Transverse colon (tissue), 4 donors: ENCODE results near the gene GNA14. TPM values are rescaled to one million over a fixed set of nuclear protein-coding genes. Genes with fewer than 3 reads are reported as not detected.

Experiments
- DNase-seq: peaks from one replicate; pipeline ENCODE4 v3.0.0-alpha.2; 2019
- H3K27ac ChIP-seq, 4 donors: fragments of 200-600 bp; sonication (generic); 2 replicates each; pipeline ENCODE4 v1.5.1; 2016 to 2018; ENCODE audit warnings: inconsistent platforms in 4 of 4
- H3K27me3 ChIP-seq: fragments of 200-600 bp; sonication (generic); 2 replicates; pipeline ENCODE4 v1.5.1; 2017; ENCODE audit warnings: inconsistent platforms
- H3K36me3 ChIP-seq, 4 donors: fragments of 200-600 bp; sonication (generic); 2 replicates each; pipeline ENCODE4 v1.5.1; 2017 to 2019; ENCODE audit warnings: inconsistent platforms in 4 of 4
- H3K4me1 ChIP-seq, 4 donors: fragments of 200-600 bp; sonication (generic); 2 replicates each; pipeline ENCODE4 v1.5.1; 2017 to 2020; ENCODE audit warnings: inconsistent platforms in 4 of 4
- H3K4me3 ChIP-seq, 4 donors: fragments of 200-600 bp; sonication (generic); 1 replicate in 1 of 4; 2 replicates in 3 of 4; pipeline versions ENCODE4 v1.5.1 to v1.6.1; 2017 to 2019; ENCODE audit warnings: inconsistent platforms in 4 of 4
- H3K9me3 ChIP-seq, 2 donors: fragments of 200-600 bp; sonication (generic); 2 replicates each; pipeline ENCODE4 v1.5.1; 2017 to 2019; ENCODE audit warnings: inconsistent platforms in 2 of 2
- CTCF ChIP-seq, 5 experiments: fragments of 200-600 bp in 3 of 5; fragments of 450-650 bp in 2 of 5; sonication (generic) in 3 of 5; IDR thresholded peaks; 1 replicate in 2 of 5; 2 replicates in 3 of 5; pipeline ENCODE4 v1.5.1; 2016 to 2017; ENCODE audit warnings: antibody characterized with exemption in 5 of 5, inconsistent platforms in 3 of 5, mild to moderate bottlenecking in 2 of 5, moderate library complexity in 1 of 5
- EP300 ChIP-seq: sonication (generic); formaldehyde crosslinking; IDR thresholded peaks from one replicate; pipeline ENCODE4 v1.6.1; 2017; ENCODE audit warnings: antibody characterized with exemption, low read depth
- POLR2A ChIP-seq: fragments of 450-650 bp; IDR thresholded peaks from one replicate; pipeline ENCODE4 v1.6.1; 2016; ENCODE audit warnings: antibody characterized with exemption, mild to moderate bottlenecking, moderate library complexity
- POLR2AphosphoS5 ChIP-seq, 3 donors: sonication (generic); formaldehyde crosslinking; IDR thresholded peaks; one replicate each; pipeline ENCODE4 v1.6.1; 2016; ENCODE audit warnings: antibody characterized with exemption in 3 of 3
- WGBS, 2 donors: methylation state at CpG; one replicate each; pipeline ENCODE4 v1.1.5; 2018; ENCODE audit warnings: low coverage in 1 of 2; 5-methylcytosine and 5-hydroxymethylcytosine counted together
- in situ Hi-C, 4 donors: fragments of 200-750 bp; cut with MboI; loops; one replicate each; pipeline versions ENCODE4 v1.15.0 to v1.15.1; 2017; ENCODE audit warnings: low sequenced_read_pairs in 3 of 4, low pct_ligation_motif_present in 1 of 4, low pct_unique_long_range_greater_than_20kb in 1 of 4
- intact Hi-C: fragments of 100-400 bp; cut with DNase I; formaldehyde crosslinking; loops from one replicate; pipeline ENCODE4 v1.15.1; 2023; ENCODE audit warnings: low total_unique reads
- total RNA-seq, 4 donors: library from RNA; depleted of rRNA; stranded (reverse); fragments of >200 nt; gene quantifications; one replicate each; pipeline ENCODE4 v1.1.0, GENCODE V29; 2016

The GNA14 gene
- total RNA-seq, 4 donors from 2014 or later, result 9.4 to 64.9 (median 16.9) TPM

GRCh38 chr9:77514886-77515711 is 133.0 kb downstream of the GNA14 start:
- Histone ChIP-seq H3K4me3 (no peak overlapping the region), H3K27ac (no peak overlapping the region), H3K4me1 (peaks cover 0 to 6% (median 3%) of the 10 kb centered on the region in 4 donors), H3K36me3 (no peaks in the 10 kb centered on the region), H3K27me3 (no peaks in the 10 kb centered on the region), H3K9me3 (no peaks in the 10 kb centered on the region)
- in situ Hi-C loops (no loop called here), intact Hi-C loops (no loop called here)
- TF ChIP-seq EP300 (no peak), CTCF (IDR thresholded peaks at IDR 0.05) (no peak), POLR2AphosphoS5 (IDR thresholded peaks at IDR 0.05) (no peak), POLR2A (no peak)
- 50 to 58% methylated on average over 4 to 9 of the region's 9 CpGs for WGBS, 2 donors
- no peak for DNase-seq

GRCh38 chr9:77513457-77513856 is 134.7 kb downstream of the GNA14 start:
- no peak for DNase-seq
- TF ChIP-seq POLR2A (no peak), POLR2AphosphoS5 (IDR thresholded peaks at IDR 0.05) (no peak), CTCF (IDR thresholded peaks at IDR 0.05) (no peak), EP300 (no peak)
- H3K27me3 ChIP-seq, result no peaks in the 10 kb centered on the region
- intact Hi-C loops (no loop called here), in situ Hi-C loops (no loop called here)
- WGBS, 2 donors, result 83 to 95% methylated on average over 4 to 5 of the region's 5 CpGs
- H3K4me1 ChIP-seq, result peaks cover 0 to 6% (median 3%) of the 10 kb centered on the region in 4 donors
- no peak overlapping the region for H3K4me3 ChIP-seq
- H3K36me3 ChIP-seq, result no peaks in the 10 kb centered on the region
- no peaks in the 10 kb centered on the region for H3K9me3 ChIP-seq
- no peak overlapping the region for H3K27ac ChIP-seq

- no peaks in the 10 kb centered on the region for H3K9me3 ChIP-seq
- no peak overlapping the region for H3K27ac ChIP-seq
- DNase-seq, result no peak
- intact Hi-C loops (no loop called here), in situ Hi-C loops (no loop called here)
- H3K27me3 ChIP-seq, result no peaks in the 10 kb centered on the region
- no peak overlapping the region for H3K4me3 ChIP-seq
- no peak for TF ChIP-seq EP300
- TF ChIP-seq POLR2A, result no peak
- no peak for TF ChIP-seq POLR2AphosphoS5 (IDR thresholded peaks at IDR 0.05)
- no peak for TF ChIP-seq CTCF (IDR thresholded peaks at IDR 0.05)
- H3K4me1 ChIP-seq, result peaks cover 0 to 6% (median 3%) of the 10 kb centered on the region in 4 donors
- no peaks in the 10 kb centered on the region for H3K36me3 ChIP-seq
These were observed 135.2 kb downstream of the GNA14 start for GRCh38 chr9:77512876-77513275.

- no peaks in the 10 kb centered on the region for H3K27me3 ChIP-seq
- TF ChIP-seq POLR2A, result no peak
- no peak for TF ChIP-seq POLR2AphosphoS5 (IDR thresholded peaks at IDR 0.05)
- no peak for TF ChIP-seq EP300
- TF ChIP-seq CTCF (IDR thresholded peaks at IDR 0.05), result no peak
- no peak for DNase-seq
- peaks cover 0 to 6% (median 3%) of the 10 kb centered on the region in 4 donors for H3K4me1 ChIP-seq
- H3K4me3 ChIP-seq, result no peak overlapping the region
- in situ Hi-C loops (no loop called here), intact Hi-C loops (no loop called here)
- no peaks in the 10 kb centered on the region for H3K9me3 ChIP-seq
- no peak overlapping the region for H3K27ac ChIP-seq
- WGBS, 2 donors, result 83 to 91% methylated on average over 1 to 3 of the region's 3 CpGs
- H3K36me3 ChIP-seq, result no peaks in the 10 kb centered on the region
These were observed 136.6 kb downstream of the GNA14 start for GRCh38 chr9:77511525-77511924.
